GM19238 (cell line): ENCODE data around the gene TP73.
A peak's percentile ranks its signal among the peaks of the same experiment; 100 is the strongest.

ENCODE experiments used
- DNase-seq: peaks from one replicate; pipeline ENCODE4 v3.0.0; 2011; ENCODE audit warnings: low spot score; ENCODE audit not compliant: insufficient read length

TP73 gene

GRCh38 chr1:3633344-3634058 is 18.8 kb upstream of the TP73 start:
- no peak for DNase-seq

DNA sequence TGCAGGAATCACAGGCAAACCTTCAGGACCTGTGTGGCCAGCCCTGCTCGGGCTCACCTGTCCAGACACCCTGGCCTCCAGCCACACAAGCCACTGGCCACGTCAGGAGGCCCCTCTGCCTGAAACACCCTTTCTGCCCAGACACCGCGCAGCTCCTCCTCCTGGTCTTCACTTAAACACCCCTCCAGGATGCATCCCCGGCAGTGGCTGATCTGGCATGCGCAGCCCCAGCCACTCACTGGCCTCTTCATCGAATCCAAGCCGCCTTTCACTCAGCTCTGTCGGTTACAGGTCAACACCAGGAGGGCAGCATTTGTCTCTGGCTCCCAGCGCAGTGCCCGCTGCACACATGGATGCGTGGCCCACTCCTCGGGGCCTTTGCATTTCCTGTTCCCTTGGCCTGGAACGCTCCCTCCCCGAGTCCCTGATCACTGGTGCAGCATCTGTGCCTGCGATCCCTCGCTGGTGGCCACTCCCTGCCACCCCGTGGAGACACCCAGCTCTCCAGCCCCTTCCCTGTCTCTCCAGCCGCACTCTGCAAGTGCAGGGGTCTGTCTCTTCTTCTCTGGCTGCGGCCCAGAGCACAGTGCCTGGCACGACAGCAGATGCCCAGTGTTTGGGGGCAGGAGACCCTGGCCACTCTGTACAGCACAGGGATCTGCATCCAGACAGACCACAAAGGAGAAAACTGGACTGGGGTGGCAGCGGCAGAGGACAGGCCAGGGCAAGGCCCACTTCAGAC is 18.1 kb upstream of the TP73 start:
- DNase-seq, result no peak

GRCh38 chr1:3636080-3636479 is 16.2 kb upstream of the TP73 start:
- no peak for DNase-seq

- DNase-seq, result no peak
Measured at GRCh38 chr1:3636531-3636930, 15.8 kb upstream of the TP73 start.

- DNase-seq, result no peak
Measured at GRCh38 chr1:3638027-3638426, 14.3 kb upstream of the TP73 start.

DNA sequence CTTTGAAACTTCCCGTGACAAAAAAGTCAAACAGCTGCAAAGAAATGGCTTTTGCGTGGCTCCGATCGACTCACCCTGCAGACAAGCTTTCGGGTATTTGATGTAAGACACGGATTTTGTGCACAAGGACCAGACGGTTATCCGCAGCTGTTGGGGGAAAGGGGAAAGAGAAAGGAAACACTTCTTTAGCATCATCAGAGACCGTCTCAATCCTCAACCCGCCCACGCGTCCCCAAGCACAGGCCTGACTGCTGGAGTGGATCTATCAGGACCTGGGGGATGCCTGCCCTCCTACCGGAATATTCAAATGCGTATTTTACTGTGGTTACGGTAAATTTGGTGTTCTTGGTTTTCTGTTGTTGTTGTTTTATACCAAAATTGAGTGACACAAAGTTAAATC is 13.6 kb upstream of the TP73 start:
- no peak for DNase-seq

- no peak for DNase-seq
Measured at GRCh38 chr1:3639397-3639911, 12.9 kb upstream of the TP73 start.

DNA sequence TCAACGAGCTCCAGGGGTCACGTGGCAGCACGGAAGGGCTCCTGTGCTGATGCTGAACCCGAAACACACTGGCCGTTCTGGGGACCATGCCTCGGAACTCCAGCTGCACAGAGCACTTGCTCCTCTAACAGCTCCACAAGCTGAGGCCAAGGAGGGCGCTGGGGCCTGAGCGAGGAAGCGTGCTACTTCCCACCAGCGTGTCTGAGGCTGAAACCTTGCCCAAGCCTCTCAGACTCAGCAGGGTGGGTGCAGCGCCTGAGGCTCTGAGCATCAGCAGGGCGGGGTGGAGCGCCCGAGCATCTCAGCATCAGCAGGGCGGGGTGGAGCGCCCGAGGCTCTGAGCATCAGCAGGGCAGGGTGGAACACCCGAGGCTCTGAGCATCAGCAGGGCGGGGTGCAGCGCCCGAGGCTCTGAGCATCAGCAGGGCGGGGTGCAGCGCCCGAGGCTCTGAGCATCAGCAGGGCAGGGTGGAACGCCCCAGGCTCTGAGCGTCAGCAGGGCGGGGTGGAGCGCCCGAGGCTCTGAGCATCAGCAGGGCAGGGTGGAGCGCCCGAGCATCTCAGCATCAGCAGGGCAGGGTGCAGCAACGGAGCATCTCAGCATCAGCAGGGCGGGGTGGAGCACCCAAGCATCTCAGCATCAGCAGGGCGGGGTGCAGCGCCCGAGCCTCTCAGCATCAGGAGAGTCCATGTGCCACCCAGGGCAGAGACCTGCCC is 12.0 kb upstream of the TP73 start:
- no peak for DNase-seq

DNA sequence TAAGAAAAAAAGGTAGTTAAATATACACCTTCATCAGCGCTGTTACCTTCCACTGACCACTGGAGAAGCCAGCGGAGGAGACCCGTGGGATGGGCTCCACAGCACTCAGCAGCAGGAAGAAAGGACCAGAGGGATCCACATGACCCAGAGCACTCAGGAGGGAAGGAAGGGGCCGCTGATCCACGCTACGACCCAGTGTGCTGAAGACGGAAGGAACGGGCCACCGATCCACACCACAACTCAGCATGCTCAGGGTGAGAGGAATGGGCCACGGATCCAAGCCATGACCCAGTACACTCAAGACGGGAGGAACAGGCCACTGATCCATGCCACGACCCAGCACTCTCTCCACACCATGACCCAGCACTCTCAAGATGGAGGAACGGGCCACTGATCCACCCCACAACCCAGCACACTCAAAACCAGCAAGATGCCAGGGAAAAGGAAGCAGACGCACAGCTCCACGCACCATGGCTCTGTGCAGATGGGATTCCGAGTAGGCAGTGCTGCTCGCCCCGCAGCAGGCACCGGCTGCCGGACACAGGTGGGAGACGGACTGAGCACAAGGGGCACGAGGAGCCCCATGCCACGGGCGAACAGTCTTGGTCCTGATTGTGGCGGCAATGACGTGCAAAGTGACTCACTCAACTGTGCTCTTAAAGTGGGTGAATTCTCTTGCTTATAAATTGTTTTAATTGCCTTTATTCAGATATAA is 11.1 kb upstream of the TP73 start:
- no peak for DNase-seq

DNA sequence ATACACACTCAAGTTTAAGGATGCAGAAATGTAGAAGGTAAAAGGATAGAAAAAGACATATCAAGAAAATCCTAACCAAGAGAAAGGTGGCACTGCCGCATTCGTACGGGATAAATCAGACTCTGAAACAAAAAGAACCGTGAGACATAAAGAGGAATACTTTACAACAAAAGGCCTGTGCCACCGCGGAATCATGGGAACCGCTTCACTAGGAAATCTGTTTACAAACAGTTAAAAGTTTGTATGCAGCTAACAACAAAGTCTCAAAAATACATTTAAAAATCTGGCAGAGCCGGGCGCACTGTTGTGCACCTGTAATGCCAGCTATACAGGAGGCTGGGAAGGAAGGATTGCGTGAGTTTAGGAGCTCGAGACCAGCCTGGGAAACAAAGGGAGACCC is 10.5 kb upstream of the TP73 start:
- DNase-seq, result no peak

DNA sequence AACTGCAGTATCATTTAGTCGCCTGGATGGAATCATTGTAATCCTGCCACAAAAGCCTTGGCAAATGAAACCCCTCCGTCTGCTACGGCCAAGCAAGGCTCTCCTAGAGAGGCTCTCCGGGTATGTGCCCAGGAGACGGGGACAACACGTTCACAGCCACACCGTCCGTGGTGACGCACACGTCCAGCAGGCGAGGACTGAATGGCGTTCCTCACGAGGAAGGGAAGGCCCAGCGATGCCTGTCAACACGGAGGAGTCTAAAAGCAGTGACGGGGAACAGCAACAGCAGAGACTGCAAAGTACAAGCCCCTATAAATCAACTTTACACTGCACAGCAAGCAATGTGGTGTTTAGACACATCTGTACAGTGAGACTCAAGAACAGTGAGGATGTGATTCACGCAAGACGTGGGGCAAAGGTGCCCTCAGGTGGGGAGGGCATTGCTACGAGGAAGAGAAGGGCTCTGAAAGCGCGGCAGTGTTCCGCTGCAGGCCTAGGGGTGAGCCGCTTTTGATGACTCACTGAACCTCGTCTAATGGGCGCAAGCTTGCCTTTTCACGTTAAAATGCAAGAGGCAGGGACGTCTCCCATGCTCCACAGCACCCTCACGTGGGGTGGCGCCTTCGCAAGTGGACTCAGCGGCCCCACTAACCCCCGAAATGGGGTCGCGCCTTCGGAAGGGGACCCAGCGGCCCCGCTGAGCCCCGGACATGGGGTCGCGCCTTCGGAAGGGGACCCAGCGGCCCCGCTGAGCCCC is 9.2 kb upstream of the TP73 start:
- no peak for DNase-seq

GRCh38 chr1:3644273-3644672 is 8.0 kb upstream of the TP73 start:
- no peak for DNase-seq

DNA sequence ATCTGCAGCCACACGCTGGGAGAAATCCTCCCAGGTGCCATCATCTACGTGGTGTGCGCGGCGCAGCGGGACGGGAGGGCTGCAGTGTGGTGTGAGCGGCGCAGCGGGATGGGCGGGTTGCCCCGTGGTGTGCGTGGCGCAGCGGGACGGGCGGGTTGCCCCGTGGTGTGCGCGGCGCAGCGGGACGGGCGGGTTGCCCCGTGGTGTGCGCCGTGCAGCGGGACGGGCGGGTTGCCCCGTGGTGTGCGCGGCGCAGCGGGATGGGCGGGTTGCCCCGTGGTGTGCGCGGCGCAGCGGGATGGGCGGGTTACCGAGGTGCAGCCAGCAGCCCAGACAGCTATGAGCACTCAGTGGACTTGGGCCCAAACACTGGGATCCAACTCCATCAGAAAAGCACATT is 7.1 kb upstream of the TP73 start:
- no peak for DNase-seq

- no peak for DNase-seq
Measured at GRCh38 chr1:3645666-3646355, 6.5 kb upstream of the TP73 start.

DNA sequence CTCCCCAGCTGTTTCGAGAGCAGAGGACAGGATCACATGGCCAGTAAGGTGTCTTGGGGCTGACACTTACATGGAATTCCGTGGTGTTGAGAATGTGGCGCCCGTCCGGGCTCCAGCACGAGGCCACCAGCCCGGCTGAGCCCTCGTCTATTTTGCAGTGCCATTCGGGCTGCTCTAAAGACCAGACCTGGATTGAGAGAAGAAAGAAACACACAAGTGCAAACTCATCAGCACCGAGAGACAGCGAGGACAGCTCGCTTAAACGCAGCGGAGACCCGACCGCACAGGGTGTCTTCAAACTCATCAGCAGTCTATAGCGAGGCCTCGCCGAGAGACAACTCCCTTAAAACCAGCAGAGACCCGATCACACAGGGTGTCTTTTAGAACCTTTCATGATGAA is 5.7 kb upstream of the TP73 start:
- no peak for DNase-seq

- DNase-seq, result peak; percentile 99
Measured at GRCh38 chr1:3649342-3650247, 2.7 kb upstream of the TP73 start, which contains the start of gene WRAP73. Gene WRAP73, minus strand, starts transcription at chr1:3650103. Its CDS starts 104 bp downstream, at chr1:3649999.

DNA sequence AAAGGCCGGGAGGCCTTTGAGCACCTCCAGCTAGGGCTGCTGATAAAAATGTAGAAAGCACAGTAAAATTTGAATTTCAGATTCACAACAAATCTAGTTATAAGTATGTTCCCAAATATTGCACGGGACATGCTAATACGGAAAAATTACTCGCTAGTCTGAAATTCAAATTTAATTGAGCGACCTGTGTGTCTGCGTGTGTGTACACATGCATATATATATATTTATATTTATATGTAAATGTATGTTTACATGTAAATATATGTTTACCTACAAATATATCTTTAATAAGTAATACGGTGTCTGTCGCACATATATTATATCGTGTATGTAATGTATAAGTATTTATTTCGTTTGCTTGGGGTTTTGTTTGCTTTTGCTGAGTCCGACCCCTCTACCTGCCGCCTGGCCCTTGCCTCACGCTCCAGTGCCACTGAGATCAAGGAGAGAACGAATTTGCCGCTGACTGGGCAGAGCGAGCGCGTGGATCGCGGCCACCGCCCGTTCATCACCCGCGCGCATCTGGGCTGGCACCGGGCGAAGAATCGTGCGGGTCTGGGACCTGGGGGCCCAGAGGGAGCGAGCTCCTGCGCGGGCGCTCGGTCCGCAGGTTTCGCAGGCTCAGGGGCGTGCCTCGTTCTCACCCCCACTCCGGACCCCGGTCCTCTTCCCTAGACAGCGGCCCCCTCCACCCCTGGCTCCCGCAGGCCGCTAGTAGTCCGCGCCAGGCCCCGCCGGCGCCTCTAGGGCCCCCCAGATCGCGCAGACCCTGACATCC is 1.9 kb upstream of the TP73 start:
- no peak for DNase-seq
